Measurements from ENCODE around the gene AMN. TPM values are rescaled to one million over a fixed set of nuclear protein-coding genes. Genes with fewer than 3 reads are reported as not detected.

The AMN gene
- total and polyA plus RNA-seq, 9 of the 15 experiments (the other 6 are each of a cell fraction or from before 2014, with no cell fraction given), result 0.04 to 0.14 TPM; not detected in 7

GRCh38 chr14:102938191-102938590 lies 15.7 kb downstream of the AMN start (continued):
- TF ChIP-seq AFF1 (IDR thresholded peaks at IDR 0.05; ENCODE audit: low read depth in 1 of 2, partially characterized antibody in 2 of 2) (no peak), PYGO2 (tag; IDR thresholded peaks at IDR 0.05) (no peak), RB1 (IDR thresholded peaks at IDR 0.05; ENCODE audit: low read depth) (no peak), ZNF764 (CRISPR knock-in tag; IDR thresholded peaks at IDR 0.05; ENCODE audit: low read depth) (no peak), NFIC (IDR thresholded peaks at IDR 0.05) (no peak), MEIS2 (IDR thresholded peaks at IDR 0.05; ENCODE audit: partially characterized antibody) (no peak), LEF1 (IDR thresholded peaks at IDR 0.05) (no peak), ZNF282 (CRISPR knock-in tag; IDR thresholded peaks at IDR 0.05) (no peak), ZNF239 (CRISPR knock-in tag; IDR thresholded peaks at IDR 0.05) (no peak), USF2 (CRISPR knock-in tag; IDR thresholded peaks at IDR 0.05) (no peak)
